ENCODE results near the gene FOXQ1.

The FOXQ1 gene

GRCh38 chr6:1267057-1267732 lies 44.7 kb upstream of the FOXQ1 start:
- TF ChIP-seq, protein P1, sequence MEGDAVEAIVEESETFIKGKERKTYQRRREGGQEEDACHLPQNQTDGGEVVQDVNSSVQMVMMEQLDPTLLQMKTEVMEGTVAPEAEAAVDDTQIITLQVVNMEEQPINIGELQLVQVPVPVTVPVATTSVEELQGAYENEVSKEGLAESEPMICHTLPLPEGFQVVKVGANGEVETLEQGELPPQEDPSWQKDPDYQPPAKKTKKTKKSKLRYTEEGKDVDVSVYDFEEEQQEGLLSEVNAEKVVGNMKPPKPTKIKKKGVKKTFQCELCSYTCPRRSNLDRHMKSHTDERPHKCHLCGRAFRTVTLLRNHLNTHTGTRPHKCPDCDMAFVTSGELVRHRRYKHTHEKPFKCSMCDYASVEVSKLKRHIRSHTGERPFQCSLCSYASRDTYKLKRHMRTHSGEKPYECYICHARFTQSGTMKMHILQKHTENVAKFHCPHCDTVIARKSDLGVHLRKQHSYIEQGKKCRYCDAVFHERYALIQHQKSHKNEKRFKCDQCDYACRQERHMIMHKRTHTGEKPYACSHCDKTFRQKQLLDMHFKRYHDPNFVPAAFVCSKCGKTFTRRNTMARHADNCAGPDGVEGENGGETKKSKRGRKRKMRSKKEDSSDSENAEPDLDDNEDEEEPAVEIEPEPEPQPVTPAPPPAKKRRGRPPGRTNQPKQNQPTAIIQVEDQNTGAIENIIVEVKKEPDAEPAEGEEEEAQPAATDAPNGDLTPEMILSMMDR (IDR thresholded peaks at IDR 0.05; ENCODE audit: insufficient read depth, low read depth, low read length, missing control alignments): no peak
- no peak overlapping the region for H3K4me3 ChIP-seq (ENCODE audit: low read depth, low read length)
- DNase-seq (ENCODE audit: low read depth): no peak

DNA sequence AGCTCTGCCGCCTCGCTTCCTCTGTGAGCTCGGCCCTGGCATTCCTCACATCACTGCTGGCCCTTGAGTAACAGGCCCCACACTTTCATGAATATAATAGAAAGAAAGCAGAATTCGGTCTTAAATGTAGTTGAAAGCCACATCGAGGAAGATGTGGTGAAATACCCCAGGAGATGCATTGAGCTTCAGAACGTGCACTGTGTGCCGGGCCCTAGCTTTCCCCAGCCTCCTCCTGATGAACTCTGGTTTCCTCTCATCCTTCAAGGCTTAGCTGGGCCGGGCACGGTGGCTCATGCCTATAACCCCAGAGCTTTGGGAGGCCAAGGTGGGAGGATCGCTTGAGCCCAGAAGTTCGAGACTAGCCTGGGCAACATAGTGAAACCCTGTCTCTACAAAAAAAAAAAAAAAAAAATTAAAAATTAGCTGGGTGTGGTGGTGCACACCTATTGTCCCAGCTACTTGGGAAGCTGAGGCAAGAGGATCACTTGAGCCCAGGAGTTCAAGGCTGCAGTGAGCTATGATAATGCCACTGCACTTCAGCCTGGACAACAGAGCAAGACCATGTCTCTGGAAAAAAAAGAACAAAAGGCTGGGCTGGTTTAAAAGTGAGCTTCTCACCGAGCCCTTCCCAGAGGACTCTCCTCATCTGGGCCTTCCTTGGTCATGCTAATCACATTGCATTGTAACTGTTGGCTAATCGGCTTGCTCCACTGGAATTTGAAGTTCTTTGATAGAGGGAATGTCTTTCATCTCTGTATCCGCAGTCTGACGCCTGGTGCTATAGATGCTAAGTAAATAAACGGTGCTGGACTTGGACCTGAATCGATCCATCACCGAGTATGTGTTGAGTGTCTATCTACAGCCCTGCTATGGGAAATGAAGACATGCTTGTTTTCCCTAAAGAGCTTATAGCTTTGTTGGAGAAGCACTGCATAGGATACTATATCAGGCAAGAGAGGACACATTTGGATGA lies 43.8 kb upstream of the FOXQ1 start:
- H3K4me3 ChIP-seq (ENCODE audit: low read depth, low read length): no peak overlapping the region
- TF ChIP-seq, protein P1 (IDR thresholded peaks at IDR 0.05; ENCODE audit: insufficient read depth, low read depth, low read length, missing control alignments): no peak
- no peak for DNase-seq (ENCODE audit: low read depth)

DNA sequence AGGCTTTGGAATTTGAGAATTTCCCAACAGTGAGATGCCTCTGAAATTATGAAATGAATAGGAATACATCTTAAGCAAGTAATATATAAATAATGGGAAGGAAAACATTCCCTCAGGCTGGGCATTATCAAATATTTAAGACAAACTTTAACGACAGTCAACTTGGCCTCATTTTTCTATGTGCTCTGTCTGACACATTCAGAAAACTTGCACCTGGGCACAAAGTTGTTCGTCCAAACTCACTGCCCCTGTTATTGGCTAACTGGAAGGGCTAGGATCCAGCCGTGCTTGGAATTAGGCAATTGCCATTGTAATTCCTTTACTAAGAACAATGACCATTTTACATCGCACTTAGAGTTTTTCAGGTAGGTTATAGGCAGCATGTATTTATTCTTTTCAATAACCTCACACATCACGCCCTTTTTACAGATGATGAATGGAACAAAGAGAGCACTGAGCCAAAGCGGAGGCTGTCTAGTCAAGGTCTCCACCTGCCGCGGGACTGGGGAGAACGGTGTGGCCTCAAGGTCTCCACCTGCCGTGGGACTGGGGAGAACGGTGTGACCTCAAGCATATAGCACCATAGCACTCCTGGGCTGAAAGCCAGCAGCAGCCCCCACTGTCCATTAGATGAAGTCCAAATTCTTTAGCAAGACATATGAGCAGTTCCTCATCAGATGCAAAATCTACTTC lies 40.7 kb upstream of the FOXQ1 start:
- no peak for DNase-seq (ENCODE audit: low read depth)
- TF ChIP-seq, protein P1 (IDR thresholded peaks at IDR 0.05; ENCODE audit: insufficient read depth, low read depth, low read length, missing control alignments): no peak
- H3K4me3 ChIP-seq (ENCODE audit: low read depth, low read length): no peak overlapping the region

DNA sequence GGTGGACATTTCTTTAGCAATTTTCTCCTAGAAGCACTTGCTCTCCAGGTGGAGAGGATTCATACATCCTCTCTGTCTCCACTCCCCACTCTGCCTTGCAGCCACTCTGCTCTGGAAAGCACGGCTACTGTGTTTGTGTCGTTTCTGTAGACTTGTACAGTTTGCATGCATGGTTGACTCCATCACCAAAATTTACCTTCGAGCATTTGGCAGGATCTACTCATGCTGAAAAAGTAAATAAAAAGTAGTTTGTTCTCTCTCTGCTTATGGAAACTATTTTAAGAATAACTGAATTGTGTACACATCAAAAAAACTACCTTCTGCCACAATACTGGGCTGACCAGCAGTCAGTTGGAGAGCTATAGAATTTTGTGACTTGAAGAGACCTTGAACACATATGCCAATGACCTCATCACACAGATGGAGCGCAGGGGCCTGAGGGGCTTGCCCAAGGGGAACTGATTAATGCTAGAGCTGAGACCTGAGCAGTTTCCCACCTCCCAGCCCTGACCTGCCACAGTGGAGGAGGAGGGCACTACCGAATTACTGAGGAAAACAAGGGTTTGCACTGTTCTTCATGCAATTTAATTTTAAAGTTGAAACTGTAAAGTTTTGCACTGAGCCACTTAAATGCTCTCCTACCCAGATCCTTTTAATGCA lies 33.7 kb upstream of the FOXQ1 start:
- TF ChIP-seq, protein P1 (IDR thresholded peaks at IDR 0.05; ENCODE audit: insufficient read depth, low read depth, low read length, missing control alignments): no peak
- DNase-seq (ENCODE audit: low read depth): no peak

GRCh38 chr6:1279065-1279464 lies 32.8 kb upstream of the FOXQ1 start:
- no peak overlapping the region for H3K4me3 ChIP-seq (ENCODE audit: low read depth, low read length)
- DNase-seq (ENCODE audit: low read depth): no peak
- TF ChIP-seq, protein P1 (IDR thresholded peaks at IDR 0.05; ENCODE audit: insufficient read depth, low read depth, low read length, missing control alignments): no peak

More for the DNA sequence above, 33.7 kb upstream of the FOXQ1 start:
- no peak overlapping the region for H3K4me3 ChIP-seq (ENCODE audit: low read depth, low read length)

GRCh38 chr6:1280666-1281300 lies 31.1 kb upstream of the FOXQ1 start:
- TF ChIP-seq, protein P1 (IDR thresholded peaks at IDR 0.05; ENCODE audit: insufficient read depth, low read depth, low read length, missing control alignments): no peak
- no peak overlapping the region for H3K4me3 ChIP-seq (ENCODE audit: low read depth, low read length)
- DNase-seq (ENCODE audit: low read depth): no peak
